C4-2B (cell line): ENCODE results near the gene NLRP9.

ENCODE experiments used
- CTCF ChIP-seq: fragments of 450-650 bp; conservative IDR thresholded peaks from 2 replicates; pipeline ENCODE4 v1.5.1; 2017; ENCODE audit warnings: mild to moderate bottlenecking
- ZFX ChIP-seq: fragments of 450-650 bp; IDR thresholded peaks from 2 replicates; pipeline ENCODE4 v1.6.1; 2017

- TF ChIP-seq CTCF (no peak), ZFX (no peak)
Measured at GRCh38 chr19:55688422-55689218, 49.6 kb downstream of the NLRP9 start.
